ENCODE results near the gene FAM180A. TPM values are rescaled to one million over a fixed set of nuclear protein-coding genes. Genes with fewer than 3 reads are reported as not detected.

FAM180A gene
- total RNA-seq, 3 donors from 2014 or later (not counting 1 experiment from before 2014, with no cell fraction given), result not detected

- H3K4me3 Mint-ChIP-seq, result no peak overlapping the region
- H3K27me3 Mint-ChIP-seq (ENCODE audit: low read depth in 2 of 2), result peaks cover 10 to 25% of the 10 kb centered on the region in 2 donors
- no peaks in the 10 kb centered on the region for H3K36me3 Mint-ChIP-seq
- TF ChIP-seq CTCF (IDR thresholded peaks at IDR 0.05), result no peak
- 97% methylated on average over 2 of the region's 2 CpGs for WGBS (ENCODE audit: insufficient coverage)
- no peak for ATAC-seq
- H3K27ac ChIP-seq (ENCODE audit: low read length), result no peak overlapping the region
- intact Hi-C loops (cut with micrococcal nuclease), result no loop called here
- no peaks in the 10 kb centered on the region for H3K9me3 Mint-ChIP-seq
- no peaks in the 10 kb centered on the region for H3K27me3 ChIP-seq (ENCODE audit: control insufficient read depth, insufficient read depth, low read length)
- no peak for DNase-seq
- H3K27ac Mint-ChIP-seq, result no peak overlapping the region
- no peak overlapping the region for H3K4me3 ChIP-seq (ENCODE audit: low read length)
- no peaks in the 10 kb centered on the region for H3K4me1 Mint-ChIP-seq
- no peaks in the 10 kb centered on the region for H3K36me3 ChIP-seq (ENCODE audit: control insufficient read depth, insufficient read depth, low read length)
- no peaks in the 10 kb centered on the region for H3K9me3 ChIP-seq (ENCODE audit: control insufficient read depth, insufficient read depth, low read length)
- H3K4me1 ChIP-seq (ENCODE audit: control insufficient read depth, insufficient read depth, low read length), result no peaks in the 10 kb centered on the region
Observed at GRCh38 chr7:135775230-135775629, 26.6 kb upstream of the FAM180A start.

GRCh38 chr7:135774284-135774683 lies 25.7 kb upstream of the FAM180A start:
- H3K9me3 Mint-ChIP-seq, result no peaks in the 10 kb centered on the region
- Histone ChIP-seq H3K27me3 (ENCODE audit: control insufficient read depth, insufficient read depth, low read length) (no peaks in the 10 kb centered on the region), H3K9me3 (ENCODE audit: control insufficient read depth, insufficient read depth, low read length) (no peaks in the 10 kb centered on the region), H3K27ac (ENCODE audit: low read length) (no peak overlapping the region), H3K36me3 (ENCODE audit: control insufficient read depth, insufficient read depth, low read length) (no peaks in the 10 kb centered on the region), H3K4me3 (ENCODE audit: low read length) (no peak overlapping the region), H3K4me1 (ENCODE audit: control insufficient read depth, insufficient read depth, low read length) (no peaks in the 10 kb centered on the region)
- TF ChIP-seq CTCF (IDR thresholded peaks at IDR 0.05), result no peak
- ATAC-seq, result no peak
- intact Hi-C loops (cut with micrococcal nuclease), result no loop called here
- H3K27me3 Mint-ChIP-seq (ENCODE audit: low read depth in 2 of 2), result peaks cover 13 to 21% of the 10 kb centered on the region in 2 donors
- no peak overlapping the region for H3K27ac Mint-ChIP-seq
- no peaks in the 10 kb centered on the region for H3K36me3 Mint-ChIP-seq
- H3K4me1 Mint-ChIP-seq, result no peaks in the 10 kb centered on the region
- 69% methylated on average over 4 of the region's 4 CpGs for WGBS (ENCODE audit: insufficient coverage)
- no peak for DNase-seq
- H3K4me3 Mint-ChIP-seq, result no peak overlapping the region

GRCh38 chr7:135773464-135773863 lies 24.9 kb upstream of the FAM180A start:
- Histone ChIP-seq H3K9me3 (ENCODE audit: control insufficient read depth, insufficient read depth, low read length) (no peaks in the 10 kb centered on the region), H3K27ac (ENCODE audit: low read length) (no peak overlapping the region), H3K4me1 (ENCODE audit: control insufficient read depth, insufficient read depth, low read length) (no peaks in the 10 kb centered on the region), H3K4me3 (ENCODE audit: low read length) (no peak overlapping the region), H3K36me3 (ENCODE audit: control insufficient read depth, insufficient read depth, low read length) (no peaks in the 10 kb centered on the region), H3K27me3 (ENCODE audit: control insufficient read depth, insufficient read depth, low read length) (no peaks in the 10 kb centered on the region)
- H3K36me3 Mint-ChIP-seq, result no peaks in the 10 kb centered on the region
- no peak for TF ChIP-seq CTCF (IDR thresholded peaks at IDR 0.05)
- peaks cover 9 to 20% of the 10 kb centered on the region in 2 donors for H3K27me3 Mint-ChIP-seq (ENCODE audit: low read depth in 2 of 2)
- intact Hi-C loops (cut with micrococcal nuclease), result no loop called here
- ATAC-seq (no peak), DNase-seq (no peak)
- no peaks in the 10 kb centered on the region for H3K9me3 Mint-ChIP-seq
- no peak overlapping the region for H3K27ac Mint-ChIP-seq
- WGBS (ENCODE audit: insufficient coverage), result 79% methylated on average over 4 of the region's 5 CpGs
- H3K4me3 Mint-ChIP-seq, result no peak overlapping the region
- H3K4me1 Mint-ChIP-seq, result no peaks in the 10 kb centered on the region

- no peaks in the 10 kb centered on the region for H3K9me3 ChIP-seq (ENCODE audit: control insufficient read depth, insufficient read depth, low read length)
- Mint-ChIP-seq H3K4me1 (no peaks in the 10 kb centered on the region), H3K4me3 (no peak overlapping the region), H3K36me3 (no peaks in the 10 kb centered on the region), H3K9me3 (no peaks in the 10 kb centered on the region), H3K27me3 (ENCODE audit: low read depth in 2 of 2) (peaks cover 5 to 20% of the 10 kb centered on the region in 2 donors), H3K27ac (no peak overlapping the region)
- no peak for ATAC-seq
- intact Hi-C loops (cut with micrococcal nuclease), result no loop called here
- WGBS (ENCODE audit: insufficient coverage), result 87% methylated on average over 8 of the region's 8 CpGs
- H3K4me1 ChIP-seq (ENCODE audit: control insufficient read depth, insufficient read depth, low read length), result no peaks in the 10 kb centered on the region
- H3K4me3 ChIP-seq (ENCODE audit: low read length), result no peak overlapping the region
- H3K27ac ChIP-seq (ENCODE audit: low read length), result no peak overlapping the region
- no peak for DNase-seq
- no peak for TF ChIP-seq CTCF (IDR thresholded peaks at IDR 0.05)
- no peaks in the 10 kb centered on the region for H3K27me3 ChIP-seq (ENCODE audit: control insufficient read depth, insufficient read depth, low read length)
- no peaks in the 10 kb centered on the region for H3K36me3 ChIP-seq (ENCODE audit: control insufficient read depth, insufficient read depth, low read length)
Observed at GRCh38 chr7:135772639-135773222, 24.1 kb upstream of the FAM180A start.
